Measurements from ENCODE around the gene ALDH1L2. TPM values are rescaled to one million over a fixed set of nuclear protein-coding genes. Genes with fewer than 3 reads are reported as not detected.

The ALDH1L2 gene
- polyA plus RNA-seq, 1 donor (not counting 4 experiments of a cell fraction or from before 2014, with no cell fraction given): 1.8 TPM

DNA sequence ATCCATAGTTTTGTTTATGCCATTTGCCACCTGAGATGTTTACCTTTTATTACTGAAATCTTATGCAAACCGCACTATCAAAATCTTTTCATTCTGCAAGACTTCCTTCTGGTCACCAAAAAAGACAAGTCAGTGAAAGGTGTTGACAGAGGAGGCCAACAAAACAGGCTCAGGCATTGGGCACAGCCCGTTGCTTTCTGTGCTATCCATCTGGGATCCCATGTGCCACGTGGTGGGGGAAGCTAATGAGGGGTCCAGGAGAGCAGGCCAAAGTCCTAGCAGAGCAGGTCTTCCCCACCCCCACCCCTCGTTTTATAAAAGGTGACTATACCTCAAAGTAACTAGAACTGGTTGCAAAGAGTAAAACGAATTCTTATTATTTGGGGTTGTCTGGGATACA is 1.2 kb downstream of the ALDH1L2 start:
- Histone ChIP-seq H3K4me1 (ENCODE audit: control insufficient read depth, extremely low read depth, insufficient read depth, low read length) (peaks cover 5% of the 10 kb centered on the region), H3K4me3 (ENCODE audit: control insufficient read depth in 2 of 3, extremely low read depth in 1 of 3, insufficient read depth in 2 of 3, low read depth in 1 of 3, low read length in 3 of 3) (peak overlapping the region in 1 of 3 experiments; percentile 79), H3K9me1 (ENCODE audit: control insufficient read depth, extremely low read depth, insufficient read depth, low read length) (no peaks in the 10 kb centered on the region), H3K79me2 (ENCODE audit: control insufficient read depth, insufficient read depth, low read length) (no peaks in the 10 kb centered on the region), H3K27ac (ENCODE audit: control insufficient read depth, insufficient read depth, low read length) (no peak overlapping the region), H3K4me2 (ENCODE audit: control insufficient read depth, extremely low read depth, insufficient read depth, low read depth, low read length) (peak overlapping the region; percentile 71), H3K27me3 (ENCODE audit: control insufficient read depth, extremely low read depth, insufficient read depth, low read length) (no peaks in the 10 kb centered on the region), H3K9me3 (ENCODE audit: control insufficient read depth, low read depth, low read length) (no peaks in the 10 kb centered on the region), H3K9ac (ENCODE audit: control insufficient read depth, extremely low read depth, insufficient read depth, low read length) (peak overlapping the region; percentile 73), H4K20me1 (ENCODE audit: control insufficient read depth, extremely low read depth, insufficient read depth, low read length) (no peaks in the 10 kb centered on the region), H2AFZ (ENCODE audit: control insufficient read depth, low read length) (no peak overlapping the region), H3K36me3 (ENCODE audit: control insufficient read depth in 2 of 2, extremely low read depth in 1 of 2, insufficient read depth in 2 of 2, low read length in 2 of 2) (no peaks in the 10 kb centered on the region)
- TF ChIP-seq, protein P1, sequence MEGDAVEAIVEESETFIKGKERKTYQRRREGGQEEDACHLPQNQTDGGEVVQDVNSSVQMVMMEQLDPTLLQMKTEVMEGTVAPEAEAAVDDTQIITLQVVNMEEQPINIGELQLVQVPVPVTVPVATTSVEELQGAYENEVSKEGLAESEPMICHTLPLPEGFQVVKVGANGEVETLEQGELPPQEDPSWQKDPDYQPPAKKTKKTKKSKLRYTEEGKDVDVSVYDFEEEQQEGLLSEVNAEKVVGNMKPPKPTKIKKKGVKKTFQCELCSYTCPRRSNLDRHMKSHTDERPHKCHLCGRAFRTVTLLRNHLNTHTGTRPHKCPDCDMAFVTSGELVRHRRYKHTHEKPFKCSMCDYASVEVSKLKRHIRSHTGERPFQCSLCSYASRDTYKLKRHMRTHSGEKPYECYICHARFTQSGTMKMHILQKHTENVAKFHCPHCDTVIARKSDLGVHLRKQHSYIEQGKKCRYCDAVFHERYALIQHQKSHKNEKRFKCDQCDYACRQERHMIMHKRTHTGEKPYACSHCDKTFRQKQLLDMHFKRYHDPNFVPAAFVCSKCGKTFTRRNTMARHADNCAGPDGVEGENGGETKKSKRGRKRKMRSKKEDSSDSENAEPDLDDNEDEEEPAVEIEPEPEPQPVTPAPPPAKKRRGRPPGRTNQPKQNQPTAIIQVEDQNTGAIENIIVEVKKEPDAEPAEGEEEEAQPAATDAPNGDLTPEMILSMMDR (optimal IDR thresholded peaks at IDR 0.05 in 1 of 3, IDR thresholded peaks at IDR 0.05 in 1 of 3, conservative IDR thresholded peaks at IDR 0.05 in 1 of 3; ENCODE audit: extremely low read depth in 1 of 3, insufficient read depth in 2 of 3, low read length in 3 of 3): no peak
- no peak for TF ChIP-seq EZH2 (IDR thresholded peaks at IDR 0.05; ENCODE audit: low read length)
- dilution Hi-C loops (cut with MboI; ENCODE audit: extremely low pct_ligation_motif_present, low sequenced_read_pairs): no loop called here
- FAIRE-seq (no peak), DNase-seq (ENCODE audit: low read depth, low spot score) (no peak)

DNA sequence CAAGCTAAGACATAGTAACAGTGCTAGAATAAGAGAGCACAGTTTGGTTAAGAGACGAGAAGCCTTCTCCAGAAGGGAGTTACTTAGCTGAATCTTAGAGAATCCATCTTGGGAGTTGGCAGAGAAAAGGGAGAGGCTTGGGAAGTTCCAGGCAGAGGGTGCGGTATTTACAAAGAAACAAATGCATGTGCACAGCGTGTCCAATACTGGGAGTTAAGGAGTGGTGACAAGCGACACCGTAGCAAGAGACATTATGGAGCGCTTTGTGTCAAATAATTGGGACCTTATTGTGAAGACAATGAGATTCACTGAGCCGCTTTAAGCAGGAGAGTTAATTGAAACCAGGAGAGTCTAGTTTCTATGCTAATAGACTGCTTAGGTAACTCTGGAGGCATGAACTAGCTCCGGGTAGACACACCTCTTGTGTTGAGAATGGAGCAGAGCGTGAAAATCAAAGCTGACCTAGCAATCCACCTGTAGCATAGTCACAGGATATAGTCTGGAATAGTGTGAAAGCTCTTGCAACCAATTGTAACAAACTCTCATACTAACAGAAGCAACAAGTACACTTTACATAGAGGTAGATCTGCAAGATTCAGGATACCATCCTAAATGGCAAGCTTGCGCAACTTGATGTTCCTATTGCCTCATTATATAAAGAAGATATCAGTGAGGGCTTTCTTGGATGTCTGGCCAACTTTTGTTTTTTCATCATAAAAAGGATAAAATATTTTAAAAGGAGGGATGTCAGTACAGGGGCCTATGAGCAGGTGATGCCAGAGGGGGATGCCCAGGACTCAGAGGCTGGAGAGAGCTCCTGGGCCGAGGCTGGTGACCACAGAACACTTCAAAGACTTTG is 5.3 kb downstream of the ALDH1L2 start:
- H3K4me3 ChIP-seq (ENCODE audit: control insufficient read depth in 2 of 3, extremely low read depth in 1 of 3, insufficient read depth in 2 of 3, low read depth in 1 of 3, low read length in 3 of 3): no peak overlapping the region
- peaks cover 5% of the 10 kb centered on the region for H3K4me1 ChIP-seq (ENCODE audit: control insufficient read depth, extremely low read depth, insufficient read depth, low read length)
- FAIRE-seq: no peak
- no peak overlapping the region for H3K9ac ChIP-seq (ENCODE audit: control insufficient read depth, extremely low read depth, insufficient read depth, low read length)
- no peaks in the 10 kb centered on the region for H3K79me2 ChIP-seq (ENCODE audit: control insufficient read depth, insufficient read depth, low read length)
- no peaks in the 10 kb centered on the region for H3K9me1 ChIP-seq (ENCODE audit: control insufficient read depth, extremely low read depth, insufficient read depth, low read length)
- no peaks in the 10 kb centered on the region for H3K27me3 ChIP-seq (ENCODE audit: control insufficient read depth, extremely low read depth, insufficient read depth, low read length)
- H3K27ac ChIP-seq (ENCODE audit: control insufficient read depth, insufficient read depth, low read length): no peak overlapping the region
- no peak overlapping the region for H2AFZ ChIP-seq (ENCODE audit: control insufficient read depth, low read length)
- no peaks in the 10 kb centered on the region for H4K20me1 ChIP-seq (ENCODE audit: control insufficient read depth, extremely low read depth, insufficient read depth, low read length)
- H3K36me3 ChIP-seq (ENCODE audit: control insufficient read depth in 2 of 2, extremely low read depth in 1 of 2, insufficient read depth in 2 of 2, low read length in 2 of 2): no peaks in the 10 kb centered on the region
- H3K9me3 ChIP-seq (ENCODE audit: control insufficient read depth, low read depth, low read length): no peaks in the 10 kb centered on the region
- TF ChIP-seq EZH2 (IDR thresholded peaks at IDR 0.05; ENCODE audit: low read length): no peak
- TF ChIP-seq, protein P1 (optimal IDR thresholded peaks at IDR 0.05 in 1 of 3, IDR thresholded peaks at IDR 0.05 in 1 of 3, conservative IDR thresholded peaks at IDR 0.05 in 1 of 3; ENCODE audit: extremely low read depth in 1 of 3, insufficient read depth in 2 of 3, low read length in 3 of 3): no peak
- no peak for DNase-seq (ENCODE audit: low read depth, low spot score)
- dilution Hi-C loops (cut with MboI; ENCODE audit: extremely low pct_ligation_motif_present, low sequenced_read_pairs): no loop called here
- no peak overlapping the region for H3K4me2 ChIP-seq (ENCODE audit: control insufficient read depth, extremely low read depth, insufficient read depth, low read depth, low read length)
